ENCODE data around the gene LRRC31.
A peak's percentile ranks its signal among the peaks of the same experiment; 100 is the strongest.

DNA sequence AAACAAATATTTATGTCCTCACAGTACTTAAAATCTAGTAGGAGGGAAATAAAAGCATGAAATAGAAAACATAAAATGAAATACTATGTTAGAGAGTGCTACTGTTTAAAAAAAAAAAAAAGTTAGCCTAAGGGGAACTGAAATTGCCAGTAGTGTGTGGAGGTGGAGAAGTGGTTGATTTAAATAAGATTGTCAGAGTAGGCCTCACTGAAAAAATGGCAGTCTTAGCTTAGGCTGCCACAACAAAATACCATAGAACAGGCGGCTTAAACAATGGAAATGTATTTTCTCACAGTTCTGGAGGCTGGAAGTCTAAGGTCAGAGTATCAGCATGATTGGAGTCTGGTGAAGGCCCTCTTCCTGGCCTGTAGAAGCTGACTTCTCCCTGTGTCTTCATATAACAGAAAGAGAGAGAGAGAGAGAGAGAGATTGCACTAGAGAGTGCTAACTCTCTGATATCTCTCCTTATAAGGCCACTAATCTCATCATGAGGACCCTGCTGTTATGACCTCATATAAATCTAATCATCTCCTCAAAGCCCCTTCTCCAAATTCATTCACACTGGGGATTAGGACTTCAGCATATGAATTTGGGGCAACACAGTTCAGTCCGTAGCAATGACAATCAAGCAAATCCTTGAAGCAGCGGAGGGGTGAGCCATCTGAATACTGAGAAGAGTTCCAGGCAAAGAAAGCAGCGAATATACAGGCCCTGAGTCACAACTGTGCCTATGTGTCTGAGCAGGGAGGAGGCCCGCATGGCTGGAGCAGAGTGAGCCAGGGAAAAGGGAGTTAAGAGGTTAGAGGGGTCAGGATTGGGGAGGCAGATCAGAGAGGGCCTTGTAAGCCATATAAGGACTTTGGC is 33.4 kb downstream of the LRRC31 start:
- TF ChIP-seq POLR2A (IDR thresholded peaks at IDR 0.05; ENCODE audit: low read depth, low read length) (no peak; the same call in 1 of the 2 replicates), SPI1 (IDR thresholded peaks at IDR 0.05; ENCODE audit: low read depth, low read length) (peak; percentile 92), POLR2AphosphoS5 (IDR thresholded peaks at IDR 0.05; ENCODE audit: low read depth, low read length) (no peak), TAF1 (IDR thresholded peaks at IDR 0.05; ENCODE audit: low read depth, low read length) (no peak)

Measured in GM12891 (cell line).